ENCODE results near the gene PPP2R2B. TPM values are rescaled to one million over a fixed set of nuclear protein-coding genes. Genes with fewer than 3 reads are reported as not detected.

Gene PPP2R2B
- total and polyA plus RNA-seq, 2 donors (not counting 3 experiments of a cell fraction or from before 2014, with no cell fraction given), result not detected

DNA sequence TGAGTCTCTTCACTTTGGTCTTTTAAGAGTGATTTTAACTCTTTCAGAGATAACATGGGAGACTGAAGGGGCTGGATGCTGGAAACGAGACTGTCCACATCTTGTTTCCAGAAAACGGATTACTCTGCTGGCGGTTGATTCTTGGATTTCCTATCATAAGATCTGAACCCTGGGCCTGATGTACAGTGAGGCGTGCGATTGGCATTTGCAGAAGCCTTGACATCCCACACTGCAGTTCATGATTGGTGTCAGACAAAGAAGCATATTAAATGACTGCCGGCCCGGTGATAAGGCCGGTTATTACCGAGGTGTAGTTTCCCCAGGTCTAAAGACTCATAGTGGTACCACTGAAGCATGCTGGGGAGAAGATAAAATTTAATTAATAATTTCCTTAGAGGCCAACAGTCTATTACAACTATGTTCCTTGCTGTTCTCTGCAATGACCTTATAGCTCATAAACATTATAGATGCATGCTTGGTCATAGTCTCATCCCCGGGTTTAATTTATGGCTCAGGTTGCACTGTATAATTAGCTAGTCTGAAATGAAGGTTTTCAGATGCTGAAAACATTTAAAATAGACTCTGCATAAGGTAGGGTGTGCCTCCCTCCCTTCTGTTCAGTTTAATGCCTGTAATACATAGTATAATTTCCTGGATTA is 99.2 kb downstream of the PPP2R2B start:
- FAIRE-seq (no peak), DNase-seq (ENCODE audit: low read depth, low spot score) (no peak)
- ChIA-PET POLR2A (no interaction called here), CTCF (no interaction called here)
- H3K9ac ChIP-seq (replicated peaks; ENCODE audit: extremely low read depth, insufficient read depth, low read length), result no peak overlapping the region
- no peaks in the 10 kb centered on the region for H3K79me2 ChIP-seq (ENCODE audit: control insufficient read depth, insufficient read depth, low read length)
- TF ChIP-seq EZH2 (IDR thresholded peaks at IDR 0.05; ENCODE audit: borderline replicate concordance, low read depth, low read length, severe bottlenecking) (no peak), JUN (IDR thresholded peaks at IDR 0.05; ENCODE audit: borderline replicate concordance, insufficient read depth, insufficient read length, low read depth) (no peak), GATA2 (IDR thresholded peaks at IDR 0.05; ENCODE audit: insufficient read depth, insufficient read length, low read depth, low read length) (no peak), FOS (IDR thresholded peaks at IDR 0.05; ENCODE audit: borderline replicate concordance, insufficient read depth, low read length) (no peak), MAX (IDR thresholded peaks at IDR 0.05; ENCODE audit: insufficient read depth, insufficient read length) (no peak)
- TF ChIP-seq, protein P1, sequence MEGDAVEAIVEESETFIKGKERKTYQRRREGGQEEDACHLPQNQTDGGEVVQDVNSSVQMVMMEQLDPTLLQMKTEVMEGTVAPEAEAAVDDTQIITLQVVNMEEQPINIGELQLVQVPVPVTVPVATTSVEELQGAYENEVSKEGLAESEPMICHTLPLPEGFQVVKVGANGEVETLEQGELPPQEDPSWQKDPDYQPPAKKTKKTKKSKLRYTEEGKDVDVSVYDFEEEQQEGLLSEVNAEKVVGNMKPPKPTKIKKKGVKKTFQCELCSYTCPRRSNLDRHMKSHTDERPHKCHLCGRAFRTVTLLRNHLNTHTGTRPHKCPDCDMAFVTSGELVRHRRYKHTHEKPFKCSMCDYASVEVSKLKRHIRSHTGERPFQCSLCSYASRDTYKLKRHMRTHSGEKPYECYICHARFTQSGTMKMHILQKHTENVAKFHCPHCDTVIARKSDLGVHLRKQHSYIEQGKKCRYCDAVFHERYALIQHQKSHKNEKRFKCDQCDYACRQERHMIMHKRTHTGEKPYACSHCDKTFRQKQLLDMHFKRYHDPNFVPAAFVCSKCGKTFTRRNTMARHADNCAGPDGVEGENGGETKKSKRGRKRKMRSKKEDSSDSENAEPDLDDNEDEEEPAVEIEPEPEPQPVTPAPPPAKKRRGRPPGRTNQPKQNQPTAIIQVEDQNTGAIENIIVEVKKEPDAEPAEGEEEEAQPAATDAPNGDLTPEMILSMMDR (IDR thresholded peaks at IDR 0.05; ENCODE audit: extremely low read depth in 1 of 2, insufficient read depth in 1 of 2, low read depth in 1 of 2, low read length in 2 of 2), result no peak
- H3K4me2 ChIP-seq (ENCODE audit: insufficient read depth, low read length), result no peak overlapping the region
- no peaks in the 10 kb centered on the region for H3K27me3 ChIP-seq (ENCODE audit: control insufficient read depth in 2 of 2, insufficient read depth in 2 of 2, low read length in 2 of 2)
- H3K27ac ChIP-seq (ENCODE audit: insufficient read depth, low read depth, low read length), result no peak overlapping the region
- no peaks in the 10 kb centered on the region for H3K4me1 ChIP-seq (ENCODE audit: control insufficient read depth, extremely low read depth, insufficient read depth, low read length)
- no peak overlapping the region for H3K4me3 ChIP-seq (replicated peaks in 1 of 3; ENCODE audit: insufficient read depth in 1 of 3, low read depth in 1 of 3, low read length in 3 of 3)
- H4K20me1 ChIP-seq (replicated peaks; ENCODE audit: control insufficient read depth, extremely low read depth, insufficient read depth, low read length), result no peaks in the 10 kb centered on the region
- H3K9me3 ChIP-seq (replicated peaks; ENCODE audit: control insufficient read depth, insufficient read depth, low read length), result no peaks in the 10 kb centered on the region
- BruUV-seq (replicated peaks), result no TSS peak
- intact Hi-C loops (cut with micrococcal nuclease), result no loop called here
- dilution Hi-C loops (cut with MboI; ENCODE audit: extremely low pct_ligation_motif_present, low sequenced_read_pairs), result no loop called here
- no peak overlapping the region for H2AFZ ChIP-seq (ENCODE audit: low read depth, low read length)
- H3K9me1 ChIP-seq (replicated peaks; ENCODE audit: control insufficient read depth, extremely low read depth, insufficient read depth, low read length), result no peaks in the 10 kb centered on the region
- no peaks in the 10 kb centered on the region for H3K36me3 ChIP-seq (ENCODE audit: control insufficient read depth in 2 of 2, extremely low read depth in 1 of 2, insufficient read depth in 2 of 2, low read length in 2 of 2)
